NCI-H1417 (cell line): ENCODE measurements around the gene ADM.

Experiments
- DNase-seq, 3 experiments: peaks; one replicate each; lab custom pipeline; 2025; lab: John Stamatoyannopoulos, UW

Gene ADM

DNA sequence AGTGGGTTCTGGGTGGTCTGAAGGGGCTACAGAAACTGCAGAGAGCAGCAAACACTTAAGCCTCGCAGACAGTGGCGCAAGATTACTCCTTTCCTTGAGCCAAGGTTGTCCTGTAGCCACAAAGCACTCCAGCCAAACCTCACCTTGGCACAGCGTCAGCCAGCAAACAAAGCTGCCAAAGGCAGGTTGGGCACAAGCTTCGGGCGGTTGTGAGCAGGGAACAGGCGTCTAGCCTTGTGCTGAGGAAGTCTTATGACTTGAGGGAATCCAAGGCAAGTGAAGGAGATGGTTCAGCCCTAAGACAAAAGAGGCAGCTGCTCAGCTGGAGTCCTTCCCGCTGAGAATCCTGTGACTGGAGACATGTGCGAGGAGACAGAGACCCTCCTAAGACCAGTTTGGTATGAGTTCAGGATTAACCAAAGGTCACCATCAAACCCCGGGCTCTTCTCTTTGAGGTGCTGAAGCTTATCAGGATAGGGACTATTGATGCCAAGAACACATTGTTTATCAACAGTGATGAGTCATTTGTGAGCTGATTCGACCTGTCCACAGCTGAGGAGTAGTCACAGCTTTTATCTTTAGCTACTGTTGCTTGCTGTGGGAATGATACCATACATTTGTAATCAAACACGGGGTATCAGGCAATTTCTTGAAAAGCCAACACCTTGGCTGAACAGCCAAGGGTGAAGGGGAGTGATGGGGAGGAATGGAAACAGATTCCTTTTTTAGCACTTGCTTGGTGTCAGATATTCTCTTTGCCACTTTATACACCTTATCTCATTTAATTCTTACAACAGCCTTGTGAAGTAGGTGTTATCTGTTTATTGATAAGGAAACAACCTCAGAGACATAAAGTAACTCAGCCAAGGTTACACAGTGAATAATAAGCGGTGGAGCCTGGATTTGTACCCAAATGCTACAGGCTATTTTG, 4.6 kb downstream of the ADM start:
- no peak for DNase-seq

DNA sequence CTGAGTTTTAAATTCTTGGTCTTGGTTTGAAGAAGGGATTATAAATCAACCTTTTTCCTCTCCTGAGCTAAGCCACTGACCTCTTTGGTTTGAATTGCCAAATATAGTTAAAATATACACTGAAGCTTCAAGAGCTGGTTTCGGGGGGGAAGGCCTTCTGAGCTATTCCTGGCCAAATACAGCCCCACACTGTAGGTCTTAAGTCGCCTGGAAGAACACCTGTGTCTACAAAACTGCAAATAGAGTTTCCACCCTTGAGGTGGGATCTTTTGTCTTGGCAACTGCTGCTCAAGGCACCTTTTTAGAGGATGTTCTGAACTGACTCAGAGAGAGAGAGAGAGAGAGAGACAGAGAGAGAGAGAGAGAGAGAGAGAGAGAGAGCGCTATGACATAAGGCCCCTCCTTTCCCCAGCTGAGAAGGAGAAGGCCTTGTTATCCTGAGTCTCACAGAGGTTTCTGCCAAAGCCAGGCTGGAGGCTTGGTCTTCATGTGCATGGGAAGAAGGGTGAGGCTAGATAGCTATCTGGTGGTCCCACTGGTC, 5.5 kb downstream of the ADM start:
- no peak for DNase-seq

DNA sequence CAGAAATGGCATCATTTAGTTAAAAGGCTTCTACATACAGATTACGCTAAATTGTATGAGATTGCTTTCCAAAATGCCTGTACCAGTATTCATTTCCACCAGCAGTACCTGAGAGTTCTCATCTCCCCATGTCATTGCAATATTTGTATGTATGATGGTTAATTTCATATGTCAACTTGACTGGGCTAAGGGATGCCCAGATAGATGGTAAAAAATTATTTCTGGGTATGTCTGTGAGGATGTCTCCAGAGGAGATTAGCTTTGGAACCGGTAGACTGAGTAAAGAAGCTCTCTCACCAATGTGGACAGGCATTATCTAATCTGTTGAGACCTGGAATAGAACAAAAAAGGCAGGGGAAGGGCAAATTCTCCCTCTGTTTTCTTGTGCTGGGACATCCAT, 6.9 kb downstream of the ADM start:
- DNase-seq: no peak

DNA sequence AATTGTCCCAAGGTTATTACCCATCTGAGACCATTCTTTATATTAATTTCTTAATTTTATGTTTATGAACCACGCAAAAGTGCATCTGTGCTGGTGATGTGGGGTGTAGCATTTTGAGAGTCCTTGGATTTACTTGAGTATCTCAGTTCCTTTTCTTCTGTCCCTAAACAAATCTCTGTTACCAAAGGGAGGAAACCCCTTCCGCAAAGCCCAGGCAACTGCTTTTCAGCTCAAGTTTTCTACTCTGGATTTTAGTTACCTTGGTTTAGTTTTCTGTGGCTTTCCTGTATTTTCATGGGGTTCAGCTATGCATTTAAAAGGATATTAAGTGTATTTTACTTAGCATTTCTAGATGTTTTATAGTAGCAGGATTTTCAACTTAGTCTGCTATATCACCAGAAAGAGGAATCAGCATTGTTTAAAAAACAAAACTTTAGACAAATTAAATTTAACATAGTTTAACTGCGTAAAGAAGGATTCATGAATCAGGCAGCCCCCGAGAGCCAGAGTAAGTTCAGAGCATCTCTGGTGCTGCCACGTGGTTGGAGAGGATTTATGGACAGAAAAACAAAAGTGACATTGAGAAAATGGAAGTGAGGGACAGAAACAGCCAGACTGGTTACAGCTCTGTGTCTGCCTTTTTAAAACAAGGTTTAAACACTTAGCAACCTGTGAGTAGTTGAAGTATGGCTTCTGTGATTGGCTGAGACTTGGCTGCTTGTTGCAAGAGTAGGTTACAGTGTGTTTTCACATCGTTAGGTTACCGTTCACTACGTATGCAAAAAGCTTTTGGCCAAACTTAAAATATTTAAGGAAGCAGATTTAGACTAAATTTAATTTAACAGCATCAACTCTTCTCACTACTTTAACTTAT, 9.6 kb downstream of the ADM start:
- DNase-seq: peak in 1 of 3 experiments; percentile 31

DNA sequence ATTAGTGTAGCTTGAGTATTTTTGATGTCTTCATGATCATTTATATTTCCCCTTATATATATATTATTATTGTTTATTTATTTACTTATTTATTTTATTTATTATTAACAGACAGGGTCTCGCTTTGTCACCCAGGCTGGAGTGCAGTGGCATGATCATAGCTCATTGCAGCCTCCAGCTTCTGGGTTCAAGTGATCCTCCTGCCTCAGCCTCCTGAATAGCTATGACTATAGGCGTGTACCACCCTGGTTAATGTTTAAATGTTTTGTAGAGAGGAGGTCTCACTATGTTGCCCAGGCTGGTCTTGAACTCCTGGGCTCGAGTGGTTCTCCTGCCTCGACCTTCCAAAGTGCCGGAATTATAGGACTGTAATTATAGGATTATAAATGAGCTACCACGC, 10.2 kb downstream of the ADM start:
- no peak for DNase-seq

DNA sequence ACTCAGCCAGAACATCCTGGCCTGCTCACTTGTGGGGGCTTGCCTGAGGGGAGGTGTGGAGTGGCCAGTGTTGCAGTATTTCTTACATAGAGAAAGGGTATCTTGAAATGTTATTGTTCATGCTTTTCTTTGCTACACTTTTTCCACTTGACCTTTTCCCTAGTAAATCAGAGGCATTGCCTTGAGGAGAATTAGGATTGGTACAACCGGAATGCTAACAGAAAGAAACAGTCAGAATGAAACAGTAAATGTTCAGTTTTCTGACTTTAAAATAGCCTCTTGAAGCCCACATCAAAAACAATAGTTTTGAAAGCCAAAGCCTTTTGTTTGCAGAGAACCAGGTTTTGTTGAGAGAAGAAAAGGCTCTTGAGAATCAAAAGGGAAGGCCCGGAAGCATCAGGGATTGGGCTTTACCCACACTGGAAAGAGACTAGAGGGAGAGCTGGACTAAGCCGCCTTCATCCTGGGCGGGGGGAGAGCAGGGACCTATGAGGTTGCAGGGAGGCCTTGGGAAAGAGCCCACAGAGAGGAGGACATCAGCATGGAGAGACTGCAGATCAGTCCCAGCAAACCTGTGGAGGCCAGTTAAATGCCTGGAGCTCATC, 12.4 kb downstream of the ADM start:
- DNase-seq: peak in 2 of 3 experiments; percentile 13 to 32

DNA sequence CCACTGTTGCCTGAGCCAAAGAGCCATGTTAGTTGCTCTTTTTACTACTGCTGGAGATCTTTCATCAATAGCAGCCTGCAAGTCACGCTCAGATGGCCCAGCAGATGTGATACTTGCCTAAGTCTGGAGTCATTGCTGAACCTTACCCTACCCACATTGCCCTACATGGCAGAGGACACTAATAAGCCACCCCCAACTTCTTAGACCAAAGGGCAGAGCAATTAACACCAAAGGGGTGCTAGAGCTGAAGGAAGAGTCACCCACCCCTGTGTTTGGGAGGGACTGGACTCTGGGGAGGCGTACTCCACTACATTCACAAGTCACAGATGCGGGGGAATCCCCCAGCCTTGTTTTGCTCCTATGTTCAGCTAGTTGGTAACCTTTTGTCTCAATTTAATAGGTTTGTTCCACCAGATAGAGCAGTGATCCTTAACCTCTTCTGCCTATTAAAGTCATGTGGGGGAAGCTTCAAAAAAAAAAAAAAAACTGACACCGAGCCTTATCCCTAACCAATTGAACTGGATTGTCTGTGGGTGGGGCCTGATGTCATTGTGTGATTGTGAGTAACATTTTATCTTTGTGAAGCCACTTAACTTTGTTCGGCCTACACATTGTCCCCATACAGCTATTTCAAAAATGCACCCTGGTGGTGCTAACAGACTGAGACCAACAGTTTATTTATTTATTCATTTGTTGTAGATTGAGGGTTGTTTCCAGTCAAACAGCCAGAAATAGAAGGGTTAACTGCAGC, 13.1 kb downstream of the ADM start:
- peak in 1 of 3 experiments; percentile 36 for DNase-seq

DNA sequence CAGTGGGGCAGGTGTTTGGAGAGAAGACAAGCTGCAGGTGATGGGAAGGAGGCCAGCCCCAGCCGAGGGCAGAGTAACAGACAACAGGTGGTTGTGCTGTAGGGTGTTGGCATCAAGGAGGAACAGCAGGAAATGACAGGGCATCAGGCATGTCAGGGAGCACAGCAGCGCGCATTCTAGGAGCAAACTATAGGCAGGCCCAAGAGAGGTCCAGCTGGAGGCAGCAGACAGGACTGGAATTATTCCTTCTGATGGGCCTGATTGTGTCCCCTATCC, 13.6 kb downstream of the ADM start:
- peak; percentile 25 to 85 (median 57) for DNase-seq

DNA sequence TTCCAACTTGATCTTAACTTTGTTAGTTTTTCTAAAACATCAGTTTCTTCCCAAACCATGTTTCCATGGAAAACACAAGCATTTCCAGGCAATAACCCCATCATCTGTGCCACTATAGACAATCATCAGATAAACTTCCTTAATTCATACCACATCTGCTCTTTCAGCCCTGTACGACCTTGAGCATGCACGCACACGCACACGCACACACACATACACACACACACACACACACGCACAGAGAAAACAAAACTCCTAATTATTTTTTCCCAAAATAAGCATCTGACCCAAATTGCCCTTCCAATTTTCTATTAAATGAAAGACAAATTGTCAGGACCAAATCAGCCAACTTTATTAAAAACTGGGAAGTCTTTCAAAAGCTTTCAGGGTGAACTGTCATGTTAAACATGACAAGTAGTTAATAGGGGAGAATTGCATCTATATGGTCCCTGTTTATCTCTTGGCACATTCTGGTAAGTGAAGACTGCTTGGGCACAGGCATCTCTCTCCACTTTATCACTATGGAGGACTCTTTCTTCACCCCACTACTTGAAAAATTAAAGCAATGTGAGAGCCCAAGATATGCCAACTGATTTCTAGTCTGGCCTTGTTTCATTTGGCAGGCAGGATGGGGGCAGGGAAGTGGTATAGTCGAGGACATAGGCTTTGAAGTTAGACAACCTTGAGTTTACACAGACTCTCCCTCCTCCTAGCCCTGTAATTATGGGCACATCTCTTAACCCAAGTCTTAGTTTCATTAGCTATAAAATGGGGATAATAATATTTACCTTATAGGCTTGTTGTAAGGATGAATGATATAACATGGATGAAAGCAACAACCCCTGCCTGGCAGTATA, 15.1 kb downstream of the ADM start:
- peak in 1 of 3 experiments; percentile 26 for DNase-seq

DNA sequence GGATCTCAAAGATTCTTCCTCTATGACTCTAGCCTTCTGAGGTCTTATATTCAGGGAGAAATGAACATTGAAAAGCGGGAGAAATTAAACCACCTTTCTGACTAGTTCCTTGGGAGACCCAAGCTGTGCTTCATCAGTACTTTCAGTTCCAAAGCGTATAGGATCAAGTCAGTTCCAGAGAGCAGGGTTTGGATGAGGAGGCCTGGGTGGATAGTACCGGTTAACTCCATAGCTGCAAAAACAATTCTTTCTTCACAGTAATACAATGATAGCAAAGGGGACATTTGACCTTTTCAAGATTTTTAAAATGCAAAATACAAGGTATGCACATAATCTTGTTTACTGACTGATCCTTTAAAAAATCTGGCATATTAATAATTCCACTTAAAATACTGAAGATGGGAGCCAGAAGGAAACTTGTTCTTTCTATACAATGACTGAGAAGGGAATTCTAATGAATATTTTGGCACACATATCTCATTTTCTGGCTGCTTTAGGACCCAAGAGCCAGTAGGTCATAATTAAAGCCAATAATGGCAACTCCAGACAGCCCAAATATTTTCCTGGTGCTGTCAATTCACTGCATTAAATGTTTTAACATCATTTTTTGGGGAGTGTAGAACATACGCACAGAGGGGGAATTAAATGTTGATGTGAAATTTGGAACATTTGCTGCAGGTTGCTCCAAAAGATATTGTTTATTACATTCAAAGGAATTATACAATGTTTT, 16.0 kb downstream of the ADM start:
- DNase-seq: no peak

DNA sequence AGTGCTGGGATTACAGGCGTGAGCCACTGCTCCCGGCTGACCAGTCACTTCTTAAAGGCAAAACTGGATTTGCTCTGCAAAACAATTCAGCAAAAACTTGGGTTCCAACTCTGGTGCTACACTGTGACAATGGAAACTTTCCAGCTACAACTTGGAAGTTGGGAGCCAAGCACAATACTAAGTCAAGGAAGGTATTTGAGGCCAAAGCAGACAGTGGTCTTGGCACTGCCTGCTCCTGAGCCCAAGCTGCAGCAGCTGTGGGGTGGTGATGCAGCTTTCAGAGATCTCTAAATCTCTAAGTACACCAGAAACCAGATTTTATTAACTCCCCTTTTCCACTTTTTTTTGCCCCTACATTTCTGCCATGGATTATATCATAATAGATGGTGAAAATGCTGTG, 17.5 kb downstream of the ADM start:
- DNase-seq: no peak

DNA sequence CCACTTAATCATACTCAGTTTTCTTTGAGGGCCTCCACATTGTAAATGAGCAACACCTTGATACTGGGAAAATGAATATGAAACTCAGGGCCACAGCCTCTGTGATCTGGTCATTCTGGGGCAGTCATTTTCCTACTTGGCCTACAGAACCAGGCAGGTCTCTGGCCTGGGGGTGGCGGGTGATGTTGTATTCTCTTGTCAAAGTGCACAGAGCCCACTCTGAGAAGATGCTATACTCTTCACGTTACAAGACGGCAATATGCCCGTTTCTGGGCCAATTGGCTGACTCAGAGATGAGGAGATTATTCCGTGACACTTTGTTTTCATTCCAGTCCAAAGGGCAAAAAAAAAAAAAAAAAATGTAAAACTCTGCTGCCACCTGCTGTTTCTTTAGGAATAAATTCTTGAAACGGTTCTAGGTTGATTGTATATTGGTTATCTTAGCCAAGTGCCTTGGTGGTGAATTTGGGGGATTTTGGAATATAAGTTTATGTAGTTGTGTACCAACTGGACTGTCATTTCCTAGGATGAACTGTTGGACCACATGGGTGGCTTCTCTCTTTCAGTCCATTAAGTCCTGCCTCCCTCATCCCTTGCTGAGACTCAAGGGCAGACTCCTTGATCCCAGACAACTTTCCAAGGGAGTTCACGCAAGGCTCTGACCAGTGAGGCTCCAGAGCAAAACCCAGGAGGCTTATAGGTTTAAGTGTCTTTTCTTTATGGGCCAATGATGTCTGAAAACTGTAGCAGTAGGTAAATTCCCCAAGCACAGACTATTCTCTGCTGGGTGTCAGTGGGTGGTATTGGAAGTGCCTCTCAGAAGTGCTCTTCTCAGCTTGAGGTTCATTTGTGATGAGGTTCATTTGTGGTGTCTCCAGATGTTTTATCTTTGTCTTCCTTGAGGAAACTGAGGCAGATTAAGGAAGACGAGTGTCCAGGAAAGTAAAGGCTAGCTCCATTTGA, 18.2 kb downstream of the ADM start:
- DNase-seq: peak; percentile 30 to 76 (median 51)

DNA sequence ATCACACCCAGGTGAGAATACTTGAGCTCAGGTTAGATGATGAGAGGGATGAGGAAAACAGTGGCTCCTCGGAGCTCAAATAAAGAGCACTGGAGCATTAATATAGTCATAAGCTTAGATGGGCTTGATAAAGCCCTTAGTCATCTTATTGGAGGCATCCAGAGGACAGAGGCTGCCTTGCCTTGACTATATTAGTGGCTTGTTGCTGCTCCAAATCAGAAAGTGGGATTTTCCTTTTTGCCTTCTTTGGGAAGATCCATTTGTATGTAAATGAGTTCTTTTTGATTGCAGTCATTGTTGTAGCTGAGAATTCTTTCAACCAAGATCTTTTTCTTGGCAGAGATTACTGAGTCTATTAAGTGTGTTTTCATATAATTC, 18.9 kb downstream of the ADM start:
- no peak for DNase-seq

DNA sequence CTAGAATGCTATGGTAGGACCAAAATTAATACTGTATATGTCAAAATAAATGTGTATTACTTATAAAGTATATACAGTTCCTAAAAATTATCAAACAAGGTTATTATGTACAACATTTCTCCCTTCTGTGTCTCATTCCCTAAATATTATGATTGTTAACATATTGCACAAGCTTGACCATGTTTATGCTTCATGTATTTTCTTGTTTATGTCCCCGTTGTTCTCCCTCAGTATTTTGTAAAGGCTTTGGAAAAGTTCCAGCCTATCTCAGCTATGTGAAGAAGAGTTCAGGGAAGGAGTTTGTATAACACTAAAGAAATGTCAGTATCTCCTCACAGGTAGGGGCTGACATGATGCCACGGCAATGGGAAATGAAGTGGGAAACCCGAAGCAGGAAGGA, 19.6 kb downstream of the ADM start:
- DNase-seq: no peak

DNA sequence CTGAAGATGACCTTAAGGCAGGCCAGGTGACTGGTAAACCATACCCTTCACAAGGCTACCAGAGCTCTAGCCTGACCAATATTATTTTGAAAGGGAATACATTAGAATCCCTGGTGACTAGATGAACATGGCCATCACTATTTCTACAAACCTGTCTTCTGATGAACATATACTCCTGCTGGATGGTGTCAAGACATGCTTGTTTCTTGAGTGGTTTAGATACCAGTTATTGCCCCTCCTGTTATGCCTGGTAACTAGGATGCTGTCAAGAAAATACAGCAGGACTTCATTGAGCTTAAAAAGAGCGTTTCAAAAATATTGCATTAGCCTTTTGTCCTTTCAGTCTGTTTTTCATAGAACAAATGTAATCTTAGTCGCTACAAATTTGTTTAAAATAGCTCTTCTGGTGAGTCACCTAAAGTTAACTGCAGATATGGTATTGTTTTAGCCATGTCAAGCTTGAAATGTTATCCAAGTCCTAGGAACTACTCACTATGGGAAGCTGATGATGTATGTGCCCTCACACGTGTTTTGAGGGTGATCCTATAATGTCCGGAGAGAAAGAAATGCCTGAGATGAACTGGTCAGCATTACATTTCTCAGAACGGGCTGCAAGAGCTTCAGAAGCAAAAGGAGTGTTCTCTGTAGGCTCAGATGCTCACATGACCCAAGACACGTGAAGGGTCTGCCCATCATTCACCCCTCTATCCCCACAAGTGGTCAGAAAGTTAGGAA, 20.6 kb downstream of the ADM start:
- no peak for DNase-seq

DNA sequence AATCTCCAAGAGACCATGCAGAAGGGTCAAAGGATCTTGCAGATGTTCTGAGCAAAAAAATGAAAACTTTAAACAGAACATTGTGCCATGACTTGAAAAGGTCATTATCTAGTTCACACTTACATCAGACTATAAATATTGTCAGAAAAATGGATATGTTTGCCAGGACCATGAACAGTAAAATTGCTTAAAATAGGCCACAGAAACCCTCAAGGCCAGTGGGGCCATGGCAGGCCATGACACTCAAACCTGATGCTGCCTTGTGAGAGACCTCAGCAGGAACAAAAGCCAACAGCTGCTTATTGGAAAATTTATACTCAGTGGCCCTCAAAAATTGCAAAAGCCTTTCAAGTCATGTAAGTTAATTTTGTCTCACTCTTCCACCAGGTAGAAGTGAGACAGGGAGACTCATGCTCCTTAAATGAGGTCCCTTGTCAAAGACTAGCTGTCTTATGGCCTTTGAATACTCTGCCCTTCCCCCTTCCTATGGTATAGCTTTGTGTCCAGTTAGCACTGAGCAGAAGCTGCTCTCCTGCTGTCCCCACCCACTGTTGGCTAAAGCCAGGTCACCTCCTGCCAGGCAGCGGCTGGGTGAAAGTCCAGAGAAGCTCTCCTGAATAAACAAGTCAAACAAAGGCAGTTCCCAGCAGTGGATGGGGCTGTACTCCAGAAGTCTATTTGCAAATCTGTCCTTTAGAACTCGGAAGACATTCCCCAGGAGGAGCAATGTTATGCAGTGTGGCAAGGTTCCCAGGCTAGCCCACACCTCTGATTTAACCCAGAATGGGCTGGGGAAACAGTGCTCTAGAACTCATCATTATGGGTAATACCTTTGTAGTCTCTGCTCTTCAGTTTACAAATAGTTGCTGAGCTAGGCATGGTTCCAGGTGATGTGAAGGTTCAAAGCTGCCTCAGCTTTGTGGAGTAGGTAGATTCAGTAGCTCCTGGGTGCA, 21.4 kb downstream of the ADM start:
- peak in 1 of 3 experiments; percentile 34 for DNase-seq

DNA sequence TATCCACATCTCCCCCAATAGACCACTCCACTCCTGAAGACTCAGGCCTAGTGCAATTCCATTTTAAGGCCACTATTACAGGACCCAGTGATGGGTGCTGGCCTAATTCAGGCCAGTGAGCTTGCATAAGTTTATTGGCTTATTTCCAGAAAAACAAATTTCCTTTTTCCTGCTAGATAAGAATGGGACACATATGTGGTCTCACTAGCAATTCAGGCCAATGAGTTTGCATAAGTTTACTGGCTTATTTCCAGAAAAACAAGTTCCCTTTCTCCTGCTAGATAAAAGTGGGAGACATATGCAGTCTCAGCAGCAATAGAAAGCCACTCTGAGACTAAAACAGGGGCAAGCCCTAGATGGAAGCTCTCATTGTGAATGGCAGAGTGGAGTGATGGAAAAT, 22.4 kb downstream of the ADM start:
- DNase-seq: no peak
